Measurements from ENCODE around the gene CNOT8.

DNA sequence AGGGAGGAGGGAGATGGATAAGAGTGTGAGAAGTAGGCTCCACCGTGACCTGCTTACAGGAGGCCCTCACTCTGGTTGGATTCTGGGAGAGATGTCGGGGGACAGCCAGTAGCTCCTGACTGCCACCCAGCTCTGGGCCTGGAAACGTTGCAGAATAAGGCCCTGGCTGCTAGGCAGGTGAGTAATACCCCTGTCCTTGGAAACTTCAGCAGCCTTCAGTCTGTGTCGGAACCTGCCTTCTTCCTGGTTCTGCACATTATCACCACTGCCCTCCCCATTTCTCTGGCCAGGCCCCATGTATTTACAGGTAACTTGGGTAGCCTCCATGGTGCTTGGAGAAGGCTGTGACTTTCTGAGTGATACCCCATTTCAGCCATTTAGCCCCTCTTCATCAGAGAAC is 34.8 kb upstream of the CNOT8 start:
- TF ChIP-seq, protein P1, sequence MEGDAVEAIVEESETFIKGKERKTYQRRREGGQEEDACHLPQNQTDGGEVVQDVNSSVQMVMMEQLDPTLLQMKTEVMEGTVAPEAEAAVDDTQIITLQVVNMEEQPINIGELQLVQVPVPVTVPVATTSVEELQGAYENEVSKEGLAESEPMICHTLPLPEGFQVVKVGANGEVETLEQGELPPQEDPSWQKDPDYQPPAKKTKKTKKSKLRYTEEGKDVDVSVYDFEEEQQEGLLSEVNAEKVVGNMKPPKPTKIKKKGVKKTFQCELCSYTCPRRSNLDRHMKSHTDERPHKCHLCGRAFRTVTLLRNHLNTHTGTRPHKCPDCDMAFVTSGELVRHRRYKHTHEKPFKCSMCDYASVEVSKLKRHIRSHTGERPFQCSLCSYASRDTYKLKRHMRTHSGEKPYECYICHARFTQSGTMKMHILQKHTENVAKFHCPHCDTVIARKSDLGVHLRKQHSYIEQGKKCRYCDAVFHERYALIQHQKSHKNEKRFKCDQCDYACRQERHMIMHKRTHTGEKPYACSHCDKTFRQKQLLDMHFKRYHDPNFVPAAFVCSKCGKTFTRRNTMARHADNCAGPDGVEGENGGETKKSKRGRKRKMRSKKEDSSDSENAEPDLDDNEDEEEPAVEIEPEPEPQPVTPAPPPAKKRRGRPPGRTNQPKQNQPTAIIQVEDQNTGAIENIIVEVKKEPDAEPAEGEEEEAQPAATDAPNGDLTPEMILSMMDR (IDR thresholded peaks at IDR 0.05; ENCODE audit: low read depth, low read length), result no peak
- no peak for TF ChIP-seq EZH2phosphoT487 (IDR thresholded peaks at IDR 0.05; ENCODE audit: low read depth)

Data from OCI-LY3 (cell line).